HT1080 (cell line): ENCODE data around the gene ADNP. TPM values are rescaled to one million over a fixed set of nuclear protein-coding genes. Genes with fewer than 3 reads are reported as not detected.
A peak's percentile ranks its signal among the peaks of the same experiment; 100 is the strongest.

Source experiments
- DNase-seq: peaks from one replicate; pipeline ENCODE4 v3.0.0-alpha.2; 2015; ENCODE audit warnings: low read depth
- small RNA-seq: library from RNA; depleted of rRNA; stranded (forward); fragments of <200 nt; gene quantifications from one replicate; pipeline ENCODE3, GENCODE V24; 2014
- total RNA-seq: library from RNA; depleted of rRNA; stranded (reverse); fragments of >200 nt; shearing (Covaris generic); gene quantifications from 2 replicates; pipeline ENCODE4 v1.2.3, GENCODE V29; 2014; rRNA removed

Gene ADNP
- total RNA-seq, 1 experiment from 2014 or later, result 21.4 TPM

- DNase-seq, result no peak
Measured at GRCh38 chr20:50852085-50852484, 79.2 kb downstream of the ADNP start.

GRCh38 chr20:50850721-50851286 lies 80.4 kb downstream of the ADNP start:
- DNase-seq, result no peak

GRCh38 chr20:50848846-50849673 lies 82.2 kb downstream of the ADNP start:
- no peak for DNase-seq

- no peak for DNase-seq
Measured at GRCh38 chr20:50848341-50848808, 82.9 kb downstream of the ADNP start.

GRCh38 chr20:50845566-50846215 lies 85.5 kb downstream of the ADNP start:
- no peak for DNase-seq

GRCh38 chr20:50844430-50845100 lies 86.7 kb downstream of the ADNP start:
- DNase-seq, result peak; percentile 95

- no peak for DNase-seq
Measured at GRCh38 chr20:50843331-50844276, 87.6 kb downstream of the ADNP start.

GRCh38 chr20:50842821-50843220 lies 88.4 kb downstream of the ADNP start:
- no peak for DNase-seq

Small RNA genes lying within 50 kb of the gene (small RNA-seq; reads per million reads assigned to genes)
- not detected for gene TMSB4XP6

Other genes starting within 250 kb of the ADNP start
- gene RIPOR3, start 239.9 kb downstream of the ADNP start, total RNA-seq, result not detected in 2 replicates
- 2.1 and 3.1 TPM in 2 replicates for gene PARD6B, start 199.9 kb downstream of the ADNP start, total RNA-seq
- 24.6 and 27.1 TPM in 2 replicates for gene BCAS4, start 136.4 kb downstream of the ADNP start, total RNA-seq
- 146 TPM in 2 replicates for gene DPM1, start 27.1 kb upstream of the ADNP start, total RNA-seq
- gene MOCS3, start 27.4 kb upstream of the ADNP start, total RNA-seq, result 12.5 and 15.1 TPM in 2 replicates
- gene KCNG1, start 91.7 kb upstream of the ADNP start, total RNA-seq, result 56.9 and 65.0 TPM in 2 replicates